ENCODE results near the gene SLC45A1. TPM values are rescaled to one million over a fixed set of nuclear protein-coding genes. Genes with fewer than 3 reads are reported as not detected.

SLC45A1 gene
- total RNA-seq, 1 experiment from 2014 or later: 13.8 TPM

DNA sequence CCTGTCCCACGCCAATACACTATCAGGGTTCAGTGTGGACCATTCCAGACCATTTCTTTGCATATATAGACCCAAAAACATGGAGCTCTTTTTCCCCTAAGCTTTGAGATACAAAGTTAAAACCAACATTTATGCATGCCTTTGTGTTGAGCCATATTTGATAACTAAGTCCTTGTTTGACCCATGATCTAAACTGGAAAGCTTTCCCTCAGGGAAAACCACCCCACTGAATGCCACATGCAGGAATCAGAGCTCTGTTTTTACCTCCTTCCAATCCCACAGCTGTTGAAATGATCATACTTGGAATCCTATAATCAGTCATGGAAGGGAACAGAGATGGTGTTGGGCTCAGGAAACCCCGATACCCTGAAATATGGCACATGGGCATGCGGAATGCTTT, 14.8 kb upstream of the SLC45A1 start:
- H3K79me2 ChIP-seq (ENCODE audit: insufficient read depth, low read length): no peaks in the 10 kb centered on the region
- RAD21 ChIA-PET (ENCODE audit: low non-redundant PET in 1 of 2, low total read pairs in 2 of 2, uncharacterized antibody in 2 of 2, unreplicated experiment in 2 of 2): no interaction called here
- no peak overlapping the region for H3K27ac ChIP-seq (ENCODE audit: low read depth, low read length)
- no peaks in the 10 kb centered on the region for H3K9me3 ChIP-seq (ENCODE audit: control insufficient read depth in 1 of 2, insufficient read depth in 1 of 2, low read depth in 1 of 2, low read length in 2 of 2)
- H4K20me1 ChIP-seq (ENCODE audit: insufficient read depth): no peaks in the 10 kb centered on the region
- intact Hi-C loops (cut with micrococcal nuclease): no loop called here
- H3K36me3 ChIP-seq (ENCODE audit: control insufficient read depth in 1 of 2, insufficient read depth in 2 of 2, low read length in 2 of 2): no peaks in the 10 kb centered on the region
- no peak overlapping the region for H3K4me3 ChIP-seq (replicated peaks in 1 of 2; ENCODE audit: low read depth in 1 of 2, low read length in 2 of 2)
- H3K4me1 ChIP-seq (ENCODE audit: control insufficient read depth in 1 of 2, insufficient read depth in 2 of 2, low read length in 2 of 2): peaks cover 3 to 9% of the 10 kb centered on the region in 2 experiments; a peak in 3 of 4 replicates
- H3K27me3 ChIP-seq (ENCODE audit: insufficient read depth, low read length): no peaks in the 10 kb centered on the region
- DNase-seq (ENCODE audit: low read depth, low spot score) (no peak), ATAC-seq (no peak)
- H3K4me2 ChIP-seq (ENCODE audit: low read length): no peak overlapping the region
- no peak overlapping the region for H3K9ac ChIP-seq (ENCODE audit: low read length)
- CTCF ChIA-PET: no interaction called here
- POLR2A ChIA-PET: no interaction called here
- no peaks in the 10 kb centered on the region for H3K9me2 ChIP-seq (ENCODE audit: insufficient read depth)
- no peak overlapping the region for H2AFZ ChIP-seq (ENCODE audit: low read depth, low read length, poor library complexity, severe bottlenecking)
- no TSS peak for BruUV-seq (replicated peaks)
- no peak for TF ChIP-seq ZFX (IDR thresholded peaks at IDR 0.05)
- TF ChIP-seq SP1 (IDR thresholded peaks at IDR 0.05; ENCODE audit: low read depth): no peak
- TF ChIP-seq, protein P1, sequence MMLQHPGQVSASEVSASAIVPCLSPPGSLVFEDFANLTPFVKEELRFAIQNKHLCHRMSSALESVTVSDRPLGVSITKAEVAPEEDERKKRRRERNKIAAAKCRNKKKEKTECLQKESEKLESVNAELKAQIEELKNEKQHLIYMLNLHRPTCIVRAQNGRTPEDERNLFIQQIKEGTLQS (IDR thresholded peaks at IDR 0.05): no peak
- TF ChIP-seq EGR1 (IDR thresholded peaks at IDR 0.05; ENCODE audit: low read depth): no peak
- TF ChIP-seq ZNF274 (IDR thresholded peaks at IDR 0.05; ENCODE audit: low read depth, low read length): no peak
- TF ChIP-seq EZH2 (IDR thresholded peaks at IDR 0.05): no peak
- TF ChIP-seq, protein P2, sequence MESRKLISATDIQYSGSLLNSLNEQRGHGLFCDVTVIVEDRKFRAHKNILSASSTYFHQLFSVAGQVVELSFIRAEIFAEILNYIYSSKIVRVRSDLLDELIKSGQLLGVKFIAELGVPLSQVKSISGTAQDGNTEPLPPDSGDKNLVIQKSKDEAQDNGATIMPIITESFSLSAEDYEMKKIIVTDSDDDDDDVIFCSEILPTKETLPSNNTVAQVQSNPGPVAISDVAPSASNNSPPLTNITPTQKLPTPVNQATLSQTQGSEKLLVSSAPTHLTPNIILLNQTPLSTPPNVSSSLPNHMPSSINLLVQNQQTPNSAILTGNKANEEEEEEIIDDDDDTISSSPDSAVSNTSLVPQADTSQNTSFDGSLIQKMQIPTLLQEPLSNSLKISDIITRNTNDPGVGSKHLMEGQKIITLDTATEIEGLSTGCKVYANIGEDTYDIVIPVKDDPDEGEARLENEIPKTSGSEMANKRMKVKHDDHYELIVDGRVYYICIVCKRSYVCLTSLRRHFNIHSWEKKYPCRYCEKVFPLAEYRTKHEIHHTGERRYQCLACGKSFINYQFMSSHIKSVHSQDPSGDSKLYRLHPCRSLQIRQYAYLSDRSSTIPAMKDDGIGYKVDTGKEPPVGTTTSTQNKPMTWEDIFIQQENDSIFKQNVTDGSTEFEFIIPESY (IDR thresholded peaks at IDR 0.05; ENCODE audit: extremely low read depth, insufficient replicate concordance, low read length): no peak
- TF ChIP-seq EZH2phosphoT487 (IDR thresholded peaks at IDR 0.05; ENCODE audit: borderline replicate concordance): no peak
- no peak for TF ChIP-seq YY1 (IDR thresholded peaks at IDR 0.05; ENCODE audit: extremely low read depth, insufficient replicate concordance, low read depth, low read length)
- no peak for TF ChIP-seq SIN3A (IDR thresholded peaks at IDR 0.05; ENCODE audit: low read depth)
- TF ChIP-seq TCF7L2 (IDR thresholded peaks at IDR 0.05; ENCODE audit: borderline replicate concordance, extremely low read depth, insufficient read depth, insufficient read length): no peak
- no peak for TF ChIP-seq RAD21 (IDR thresholded peaks at IDR 0.05; ENCODE audit: low read depth)
- TF ChIP-seq, protein P3, sequence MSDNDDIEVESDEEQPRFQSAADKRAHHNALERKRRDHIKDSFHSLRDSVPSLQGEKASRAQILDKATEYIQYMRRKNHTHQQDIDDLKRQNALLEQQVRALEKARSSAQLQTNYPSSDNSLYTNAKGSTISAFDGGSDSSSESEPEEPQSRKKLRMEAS (IDR thresholded peaks at IDR 0.05): no peak
- TF ChIP-seq CBX3 (IDR thresholded peaks at IDR 0.05; ENCODE audit: low read depth): no peak
- TF ChIP-seq, protein P4, sequence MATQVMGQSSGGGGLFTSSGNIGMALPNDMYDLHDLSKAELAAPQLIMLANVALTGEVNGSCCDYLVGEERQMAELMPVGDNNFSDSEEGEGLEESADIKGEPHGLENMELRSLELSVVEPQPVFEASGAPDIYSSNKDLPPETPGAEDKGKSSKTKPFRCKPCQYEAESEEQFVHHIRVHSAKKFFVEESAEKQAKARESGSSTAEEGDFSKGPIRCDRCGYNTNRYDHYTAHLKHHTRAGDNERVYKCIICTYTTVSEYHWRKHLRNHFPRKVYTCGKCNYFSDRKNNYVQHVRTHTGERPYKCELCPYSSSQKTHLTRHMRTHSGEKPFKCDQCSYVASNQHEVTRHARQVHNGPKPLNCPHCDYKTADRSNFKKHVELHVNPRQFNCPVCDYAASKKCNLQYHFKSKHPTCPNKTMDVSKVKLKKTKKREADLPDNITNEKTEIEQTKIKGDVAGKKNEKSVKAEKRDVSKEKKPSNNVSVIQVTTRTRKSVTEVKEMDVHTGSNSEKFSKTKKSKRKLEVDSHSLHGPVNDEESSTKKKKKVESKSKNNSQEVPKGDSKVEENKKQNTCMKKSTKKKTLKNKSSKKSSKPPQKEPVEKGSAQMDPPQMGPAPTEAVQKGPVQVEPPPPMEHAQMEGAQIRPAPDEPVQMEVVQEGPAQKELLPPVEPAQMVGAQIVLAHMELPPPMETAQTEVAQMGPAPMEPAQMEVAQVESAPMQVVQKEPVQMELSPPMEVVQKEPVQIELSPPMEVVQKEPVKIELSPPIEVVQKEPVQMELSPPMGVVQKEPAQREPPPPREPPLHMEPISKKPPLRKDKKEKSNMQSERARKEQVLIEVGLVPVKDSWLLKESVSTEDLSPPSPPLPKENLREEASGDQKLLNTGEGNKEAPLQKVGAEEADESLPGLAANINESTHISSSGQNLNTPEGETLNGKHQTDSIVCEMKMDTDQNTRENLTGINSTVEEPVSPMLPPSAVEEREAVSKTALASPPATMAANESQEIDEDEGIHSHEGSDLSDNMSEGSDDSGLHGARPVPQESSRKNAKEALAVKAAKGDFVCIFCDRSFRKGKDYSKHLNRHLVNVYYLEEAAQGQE (IDR thresholded peaks at IDR 0.05; ENCODE audit: low read depth): no peak
- no peak for TF ChIP-seq ELF1 (IDR thresholded peaks at IDR 0.05; ENCODE audit: borderline replicate concordance, low read depth)
- TF ChIP-seq SRF (IDR thresholded peaks at IDR 0.05; ENCODE audit: low read depth): no peak

Data from HCT116 (cell line).